ENCODE measurements around the gene TMEM254. TPM values are rescaled to one million over a fixed set of nuclear protein-coding genes. Genes with fewer than 3 reads are reported as not detected.
"Not testable (repeated sequence)": the region's sequence is repeated elsewhere in the genome, so short reads cannot be mapped to it uniquely, and the experiment has no call there.

The TMEM254 gene
- total and polyA plus RNA-seq, 9 of the 15 experiments (the other 6 are each of a cell fraction or from before 2014, with no cell fraction given) = 0.59 to 4.7 (median 1.9) TPM

GRCh38 chr10:80066809-80067208, 11.7 kb upstream of the TMEM254 start:
- POLR2A ChIA-PET = interaction anchor here (0.6 kb wide), 1 partner anchor 680 kb away, joined by 3 read pairs; no protein-coding TSS in a partner anchor
- ATAC-seq = no peak
- intact Hi-C loops (cut with micrococcal nuclease) = no loop called here
- no peak for DNase-seq (ENCODE audit: extremely low read depth in 1 of 4, low spot score in 3 of 4)
- Histone ChIP-seq H3K9ac (ENCODE audit: insufficient read depth in 1 of 2, low read depth in 2 of 2, low read length in 2 of 2) (no peak overlapping the region), H3K27me3 (ENCODE audit: control insufficient read depth in 2 of 2, insufficient read depth in 2 of 2, low read length in 2 of 2) (peaks cover 0 to 21% of the 10 kb centered on the region in 2 experiments; a peak in 3 of 5 replicates), H4K20me1 (replicated peaks; ENCODE audit: control insufficient read depth, insufficient read depth, low read length) (no peaks in the 10 kb centered on the region), H3K4me2 (ENCODE audit: insufficient read depth, low read length) (no peak overlapping the region), H3K79me2 (ENCODE audit: control insufficient read depth, insufficient read depth, low read length) (no peaks in the 10 kb centered on the region), H3K27ac (ENCODE audit: extremely low read depth, low read depth, low read length) (no peak overlapping the region), H2AFZ (ENCODE audit: low read depth, low read length) (no peak overlapping the region), H3K36me3 (ENCODE audit: control insufficient read depth, insufficient read depth, low read length) (no peaks in the 10 kb centered on the region), H3K4me1 (replicated peaks in 1 of 2; ENCODE audit: control insufficient read depth in 2 of 2, insufficient read depth in 2 of 2, low read length in 2 of 2) (no peaks in the 10 kb centered on the region), H3K9me3 (replicated peaks; ENCODE audit: control insufficient read depth, insufficient read depth, low read depth, low read length) (no peaks in the 10 kb centered on the region), H3K9me1 (ENCODE audit: control insufficient read depth, insufficient read depth, low read length) (no peaks in the 10 kb centered on the region), H3K4me3 (no peak overlapping the region)
- TF ChIP-seq CAMTA2 (CRISPR knock-in tag; conservative IDR thresholded peaks at IDR 0.05) (no peak), THAP12 (CRISPR knock-in tag; IDR thresholded peaks at IDR 0.05) (no peak), NFXL1 (CRISPR knock-in tag; IDR thresholded peaks at IDR 0.05) (no peak), PYGO2 (tag; IDR thresholded peaks at IDR 0.05) (no peak), EZH2 (IDR thresholded peaks at IDR 0.05; ENCODE audit: borderline replicate concordance, low read depth, low read length) (no peak), ZBTB8A (IDR thresholded peaks at IDR 0.05; ENCODE audit: partially characterized antibody) (no peak), ZNF551 (CRISPR knock-in tag; IDR thresholded peaks at IDR 0.05) (no peak), MCM3 (IDR thresholded peaks at IDR 0.05) (no peak), TARDBP (IDR thresholded peaks at IDR 0.05) (no peak)
- no peak for FAIRE-seq
- CTCF ChIA-PET (ENCODE audit: low intra/inter-chr PET ratio) = no interaction called here
- 1% methylated on average over 4 of the region's 4 CpGs for WGBS (ENCODE audit: insufficient coverage, low coverage, missing lambda C conversion rate)
- in situ Hi-C loops (cut with MboI) = no loop called here
- BruUV-seq (replicated peaks) = no TSS peak

GRCh38 chr10:80067821-80068220, 10.6 kb upstream of the TMEM254 start:
- H2AFZ ChIP-seq (ENCODE audit: low read depth, low read length); DNase-seq (ENCODE audit: extremely low read depth in 1 of 4, low spot score in 3 of 4); in situ Hi-C loops (cut with MboI); H3K4me2 ChIP-seq (ENCODE audit: insufficient read depth, low read length); CTCF ChIA-PET (ENCODE audit: low intra/inter-chr PET ratio); H3K79me2 ChIP-seq (ENCODE audit: control insufficient read depth, insufficient read depth, low read length); ATAC-seq; H3K27ac ChIP-seq (ENCODE audit: extremely low read depth, low read depth, low read length); BruUV-seq (replicated peaks); intact Hi-C loops (cut with micrococcal nuclease); H3K9ac ChIP-seq (ENCODE audit: insufficient read depth in 1 of 2, low read depth in 2 of 2, low read length in 2 of 2); H3K4me3 ChIP-seq; FAIRE-seq; H3K9me3 ChIP-seq (replicated peaks; ENCODE audit: control insufficient read depth, insufficient read depth, low read depth, low read length); H3K36me3 ChIP-seq (ENCODE audit: control insufficient read depth, insufficient read depth, low read length); H4K20me1 ChIP-seq (replicated peaks; ENCODE audit: control insufficient read depth, insufficient read depth, low read length); H3K9me1 ChIP-seq (ENCODE audit: control insufficient read depth, insufficient read depth, low read length); H3K4me1 ChIP-seq (replicated peaks in 1 of 2; ENCODE audit: control insufficient read depth in 2 of 2, insufficient read depth in 2 of 2, low read length in 2 of 2): not testable (repeated sequence)
- H3K27me3 ChIP-seq (ENCODE audit: control insufficient read depth in 2 of 2, insufficient read depth in 2 of 2, low read length in 2 of 2) = peaks cover 0 to 16% of the 10 kb centered on the region in 2 experiments; a peak in 2 of 5 replicates
- POLR2A ChIA-PET = interaction anchor here (0.7 kb wide), 1 partner anchor 116 kb away, joined by 4 read pairs; no protein-coding TSS in a partner anchor
